Endothelial cell of umbilical vein (primary cell): ENCODE results near the gene WDR27. TPM values are rescaled to one million over a fixed set of nuclear protein-coding genes. Genes with fewer than 3 reads are reported as not detected.
A peak's percentile ranks its signal among the peaks of the same experiment; 100 is the strongest.

Experiments used
- BruUV-seq: library from RNA; stranded (reverse); fragments of 400-500 nt; replicated peaks from 2 replicates; lab custom pipeline; 2021; lab: Mats Ljungman, UMichigan
- CTCF ChIA-PET: fragments of 300-600, 350-600 bp; sonication (Branson Sonifier 250); formaldehyde crosslinking; loops from one replicate; lab custom pipeline; 2021; ENCODE audit warnings: antibody characterized with exemption, inconsistent platforms; lab: Charles Lee
- POLR2A ChIA-PET: fragments of 300-600, 350-600 bp; sonication (Branson Sonifier 250); formaldehyde crosslinking; loops from one replicate; lab custom pipeline; 2021; ENCODE audit warnings: antibody characterized with exemption, inconsistent platforms; lab: Charles Lee
- DNase-seq: peaks from one replicate; pipeline ENCODE4 v3.0.0-alpha.2; 2011; ENCODE audit warnings: low read depth, low spot score
- FAIRE-seq: peaks from 2 replicates; lab custom pipeline; 2011; peaks lifted over from hg19 to GRCh38; lab: Jason Lieb, UNC
- H2AFZ ChIP-seq: 2 replicates; pipeline ENCODE4 v1.6.0; 2012; ENCODE audit warnings: low read depth, low read length, control low read depth, inconsistent platforms
- H3K27ac ChIP-seq: 2 replicates; pipeline ENCODE4 v1.5.1; 2011; ENCODE audit warnings: low read depth, mild to moderate bottlenecking, control low read depth, low read length, moderate library complexity; ENCODE audit not compliant: insufficient read depth
- H3K27me3 ChIP-seq, 2 experiments: 2 replicates each; pipeline versions ENCODE4 v1.6.0 to v1.6.1; 2011; ENCODE audit warnings: low read length in 2 of 2, mixed read lengths in 1 of 2; ENCODE audit not compliant: control insufficient read depth in 2 of 2, insufficient read depth in 2 of 2
- H3K36me3 ChIP-seq, 2 experiments: 2 replicates in 1 of 2; 3 replicates in 1 of 2; pipeline ENCODE4 v1.5.1; 2011; ENCODE audit warnings: low read length in 2 of 2, mild to moderate bottlenecking in 1 of 2, moderate library complexity in 1 of 2; ENCODE audit not compliant: control insufficient read depth in 2 of 2, insufficient read depth in 2 of 2; ENCODE audit errors: extremely low read depth in 1 of 2
- H3K4me1 ChIP-seq: 3 replicates; pipeline ENCODE4 v1.5.1; 2011; ENCODE audit warnings: mild to moderate bottlenecking, low read length; ENCODE audit not compliant: control insufficient read depth, insufficient read depth; ENCODE audit errors: extremely low read depth
- H3K4me2 ChIP-seq: 2 replicates; pipeline ENCODE4 v1.6.1; 2011; ENCODE audit warnings: low read length, control low read depth, mixed read lengths; ENCODE audit not compliant: insufficient read depth
- H3K4me3 ChIP-seq, 3 experiments: fragments of 200-600 bp in 1 of 3; sonication (generic), shearing (Covaris generic) in 1 of 3; replicated peaks in 1 of 3; 2 replicates each; pipeline ENCODE4 v1.5.1; 2011 to 2016; ENCODE audit warnings: control low read depth in 3 of 3, low read length in 3 of 3, mild to moderate bottlenecking in 2 of 3, inconsistent platforms in 1 of 3, low read depth in 1 of 3, moderate library complexity in 1 of 3; ENCODE audit not compliant: insufficient read depth in 1 of 3
- H3K79me2 ChIP-seq: 2 replicates; pipeline ENCODE4 v1.6.0; 2012; ENCODE audit warnings: low read length, inconsistent platforms; ENCODE audit not compliant: control insufficient read depth, insufficient read depth
- H3K9ac ChIP-seq: replicated peaks from 2 replicates; pipeline ENCODE3; 2011; ENCODE audit warnings: low read length, control low read depth; ENCODE audit not compliant: insufficient read depth; ENCODE audit errors: extremely low read depth
- H3K9me1 ChIP-seq: replicated peaks from 3 replicates; pipeline ENCODE4 v1.6.0; 2011; ENCODE audit warnings: mild to moderate bottlenecking, low read length; ENCODE audit not compliant: control insufficient read depth, insufficient read depth; ENCODE audit errors: extremely low read depth
- H3K9me3 ChIP-seq: replicated peaks from 2 replicates; pipeline ENCODE4 v1.5.1; 2012; ENCODE audit warnings: low read length, inconsistent platforms; ENCODE audit not compliant: control insufficient read depth, insufficient read depth
- H4K20me1 ChIP-seq: replicated peaks from 2 replicates; pipeline ENCODE3; 2011; ENCODE audit warnings: mild to moderate bottlenecking, low read length; ENCODE audit not compliant: control insufficient read depth, insufficient read depth; ENCODE audit errors: extremely low read depth
- EZH2 ChIP-seq: IDR thresholded peaks from 2 replicates; pipeline ENCODE4 v1.6.1; 2012; ENCODE audit warnings: borderline replicate concordance, low read depth, mild to moderate bottlenecking, moderate library complexity, low read length, inconsistent platforms; ENCODE audit not compliant: severe bottlenecking
- FOS ChIP-seq: IDR thresholded peaks from 2 replicates; pipeline ENCODE4 v1.6.1; 2011; ENCODE audit warnings: mild to moderate bottlenecking, low read length, moderate library complexity, borderline replicate concordance; ENCODE audit not compliant: insufficient read depth
- GATA2 ChIP-seq: IDR thresholded peaks from 2 replicates; pipeline ENCODE4 v1.7.0; 2011; ENCODE audit warnings: low read depth, mild to moderate bottlenecking, moderate library complexity, mixed read lengths, low read length; ENCODE audit not compliant: insufficient read length, insufficient read depth
- JUN ChIP-seq: IDR thresholded peaks from 2 replicates; pipeline ENCODE4 v1.6.1; 2011; ENCODE audit warnings: borderline replicate concordance, low read depth; ENCODE audit not compliant: insufficient read length, insufficient read depth
- MYC ChIP-seq: IDR thresholded peaks from one replicate; pipeline ENCODE4 v1.6.1; 2011; ENCODE audit warnings: mild to moderate bottlenecking, low read depth, low read length
- POLR2A ChIP-seq: IDR thresholded peaks from 2 replicates; pipeline ENCODE4 v1.6.1; 2012; ENCODE audit warnings: low read depth, mild to moderate bottlenecking, control low read depth, low read length
- POLR2AphosphoS5 ChIP-seq: IDR thresholded peaks from 2 replicates; pipeline ENCODE4 v1.6.1; 2012; ENCODE audit warnings: low read depth, mild to moderate bottlenecking, control low read depth, low read length, moderate library complexity; ENCODE audit not compliant: insufficient read depth
- dilution Hi-C: fragments of 300-500 bp; cut with MboI; formaldehyde crosslinking; loops from one replicate; pipeline ENCODE4 v1.15.0; 2019; ENCODE audit warnings: low sequenced_read_pairs; ENCODE audit not compliant: extremely low pct_ligation_motif_present
- intact Hi-C: fragments of 100-400 bp; cut with micrococcal nuclease; formaldehyde crosslinking; loops from one replicate; pipeline ENCODE4 v1.10.0; 2022
- polyA plus RNA-seq, 4 experiments: library from polyadenylated mRNA; depleted of rRNA in 3 of 4; stranded (reverse) in 3 of 4; unstranded in 1 of 4; fragments of >200 nt; gene quantifications; 2 replicates each; pipeline versions ENCODE4 v1.2.1 to v1.2.3, GENCODE V29; 2011 to 2012; ENCODE audit warnings: missing spikeins in 1 of 4
- total RNA-seq: library from RNA; stranded (reverse); gene quantifications from 2 replicates; pipeline ENCODE4 v1.2.3, GENCODE V29; 2021
- TF ChIP-seq, protein P1 (sequence below), 2 donors: IDR thresholded peaks; 1 replicate in 1 of 2; 2 replicates in 1 of 2; pipeline ENCODE4 v1.5.1; 2011; ENCODE audit warnings: low read length in 2 of 2, mild to moderate bottlenecking in 2 of 2, moderate library complexity in 2 of 2, control low read depth in 1 of 2, inconsistent platforms in 1 of 2, low read depth in 1 of 2; ENCODE audit not compliant: insufficient read depth in 1 of 2; ENCODE audit errors: extremely low read depth in 1 of 2
- TF ChIP-seq, protein P2 (sequence below): IDR thresholded peaks from 2 replicates; pipeline ENCODE4 v1.6.1; 2011; ENCODE audit not compliant: insufficient read depth, insufficient read length

Gene WDR27
- total and polyA plus RNA-seq, 2 donors (not counting 3 experiments of a cell fraction or from before 2014, with no cell fraction given): 60.1 to 69.7 TPM

DNA sequence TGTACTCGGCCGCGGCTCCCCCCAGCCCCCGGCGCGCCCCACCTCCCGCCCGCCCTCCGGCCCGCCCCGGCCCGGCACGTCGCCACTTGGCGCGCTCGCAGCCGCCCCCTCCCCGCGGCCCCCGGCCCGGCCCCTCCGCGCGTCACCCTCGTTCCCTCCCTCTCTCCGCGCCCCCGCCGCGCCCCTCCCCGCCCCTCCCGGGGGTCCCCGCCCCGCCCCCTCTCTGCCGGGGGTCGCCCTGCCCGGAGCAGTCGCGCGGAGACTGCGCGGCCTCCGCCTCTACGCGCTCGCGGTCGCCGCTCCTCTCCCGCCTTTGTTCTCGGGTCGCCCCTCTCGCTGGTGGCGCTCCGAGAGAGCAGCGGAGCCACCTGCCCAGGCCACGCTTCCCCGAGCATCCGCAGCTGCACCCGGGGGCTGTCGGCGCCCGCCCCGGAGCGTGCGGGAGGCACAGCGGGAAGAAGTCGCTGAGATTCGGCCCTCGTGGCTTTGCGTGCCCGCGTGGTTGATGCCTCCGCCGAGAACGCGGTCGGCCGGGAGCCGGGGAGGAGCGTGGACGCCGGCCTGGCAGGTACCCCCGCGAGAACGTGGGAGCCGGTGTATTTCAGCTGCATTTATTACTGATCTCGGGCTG, 22.8 kb upstream of the WDR27 start, which contains the start of gene PHF10:
Gene PHF10 (minus strand): TSS at position 7 of the 631 bp plus-strand sequence. CDS start 569 bp downstream, outside the sequence.
- peaks cover 28% of the 10 kb centered on the region for H3K4me1 ChIP-seq
- FAIRE-seq (no peak), DNase-seq (no peak)
- H3K27ac ChIP-seq: peak within 1 kb of the TSS; percentile 95
- no peaks in the 10 kb centered on the region for H3K27me3 ChIP-seq
- peak within 1 kb of the TSS; percentile 80 for H2AFZ ChIP-seq
- peak within 1 kb of the TSS; percentile 25 to 95 (median 71) for H3K4me3 ChIP-seq
- ChIA-PET POLR2A (no interaction called here), CTCF (interaction anchor here (1.1 to 1.8 kb wide), 5 partner anchors 14 to 65 kb away, joined by 3 to 9 read pairs (median 3); partner anchors contain the start of genes C6orf120, DYNLT2, ERMARD and WDR27)
- intact Hi-C loops: loop anchor here (1.0 to 10.0 kb wide), 4 partner anchors 27 to 829 kb away; partner anchors contain the start of genes DYNLT2, ERMARD and PSMB1
- peaks cover 29% of the 10 kb centered on the region for H3K79me2 ChIP-seq
- no peaks in the 10 kb centered on the region for H3K9me3 ChIP-seq
- peak within 1 kb of the TSS; percentile 96 for H3K9ac ChIP-seq
- no peaks in the 10 kb centered on the region for H4K20me1 ChIP-seq
- TF ChIP-seq EZH2 (no peak), JUN (no peak), MYC (no peak)
- no TSS peak for BruUV-seq
- H3K36me3 ChIP-seq: no peaks in the 10 kb centered on the region
- dilution Hi-C loops: no loop called here
- H3K4me2 ChIP-seq: peak within 1 kb of the TSS; percentile 58
- H3K9me1 ChIP-seq: no peaks in the 10 kb centered on the region

DNA sequence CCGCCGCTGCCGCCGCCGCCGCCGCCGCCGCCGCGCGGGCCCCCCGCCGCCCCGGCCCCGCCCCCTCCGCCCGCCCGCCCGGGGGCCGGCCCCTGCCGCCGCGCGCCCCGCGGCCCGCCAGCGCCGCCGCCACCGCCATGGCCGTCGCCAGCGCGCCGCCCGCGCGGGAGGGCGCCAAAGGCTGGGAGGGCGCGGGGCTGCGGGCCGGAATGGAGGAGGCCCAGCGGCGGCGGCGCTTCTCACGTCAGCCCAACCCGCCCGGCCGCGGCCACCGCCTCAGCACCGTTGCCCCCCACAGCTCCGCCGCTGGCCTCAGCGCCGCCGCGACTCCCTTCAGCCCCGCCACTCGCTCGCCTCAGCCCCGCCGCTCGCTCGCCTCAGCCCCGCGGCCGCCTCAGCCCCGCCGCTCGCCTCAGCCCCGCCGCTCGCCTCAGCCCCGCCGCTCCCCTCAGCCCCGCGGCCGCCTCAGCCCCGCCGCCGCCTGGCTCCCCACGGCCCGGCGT, 22.2 kb upstream of the WDR27 start:
- CTCF ChIA-PET: interaction anchor here (0.6 to 3.3 kb wide), 3 partner anchors 15 to 511 kb away, joined by 3 to 18 read pairs (median 9); no protein-coding TSS in a partner anchor
- dilution Hi-C loops: no loop called here

More for the DNA sequence above, 22.2 kb upstream of the WDR27 start:
- POLR2A ChIA-PET: no interaction called here
- no peak overlapping the region for H2AFZ ChIP-seq
- H3K27me3 ChIP-seq: no peaks in the 10 kb centered on the region
- TF ChIP-seq POLR2A (no peak), GATA2 (no peak), FOS (no peak), JUN (no peak), EZH2 (no peak), MYC (no peak), POLR2AphosphoS5 (no peak)
- TF ChIP-seq, protein P1, sequence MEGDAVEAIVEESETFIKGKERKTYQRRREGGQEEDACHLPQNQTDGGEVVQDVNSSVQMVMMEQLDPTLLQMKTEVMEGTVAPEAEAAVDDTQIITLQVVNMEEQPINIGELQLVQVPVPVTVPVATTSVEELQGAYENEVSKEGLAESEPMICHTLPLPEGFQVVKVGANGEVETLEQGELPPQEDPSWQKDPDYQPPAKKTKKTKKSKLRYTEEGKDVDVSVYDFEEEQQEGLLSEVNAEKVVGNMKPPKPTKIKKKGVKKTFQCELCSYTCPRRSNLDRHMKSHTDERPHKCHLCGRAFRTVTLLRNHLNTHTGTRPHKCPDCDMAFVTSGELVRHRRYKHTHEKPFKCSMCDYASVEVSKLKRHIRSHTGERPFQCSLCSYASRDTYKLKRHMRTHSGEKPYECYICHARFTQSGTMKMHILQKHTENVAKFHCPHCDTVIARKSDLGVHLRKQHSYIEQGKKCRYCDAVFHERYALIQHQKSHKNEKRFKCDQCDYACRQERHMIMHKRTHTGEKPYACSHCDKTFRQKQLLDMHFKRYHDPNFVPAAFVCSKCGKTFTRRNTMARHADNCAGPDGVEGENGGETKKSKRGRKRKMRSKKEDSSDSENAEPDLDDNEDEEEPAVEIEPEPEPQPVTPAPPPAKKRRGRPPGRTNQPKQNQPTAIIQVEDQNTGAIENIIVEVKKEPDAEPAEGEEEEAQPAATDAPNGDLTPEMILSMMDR (IDR thresholded peaks at IDR 0.05; ENCODE audit: extremely low read depth in 1 of 2, insufficient read depth in 1 of 2, low read depth in 1 of 2, low read length in 2 of 2): no peak
- TF ChIP-seq, protein P2, sequence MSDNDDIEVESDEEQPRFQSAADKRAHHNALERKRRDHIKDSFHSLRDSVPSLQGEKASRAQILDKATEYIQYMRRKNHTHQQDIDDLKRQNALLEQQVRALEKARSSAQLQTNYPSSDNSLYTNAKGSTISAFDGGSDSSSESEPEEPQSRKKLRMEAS: no peak
- peak overlapping the region; percentile 85 for H3K9ac ChIP-seq
- H3K9me3 ChIP-seq: no peaks in the 10 kb centered on the region
- H3K4me1 ChIP-seq: peaks cover 32% of the 10 kb centered on the region
- BruUV-seq: no TSS peak
- H3K36me3 ChIP-seq: no peaks in the 10 kb centered on the region
- DNase-seq (no peak), FAIRE-seq (no peak)
- no peaks in the 10 kb centered on the region for H4K20me1 ChIP-seq
- H3K27ac ChIP-seq: peak overlapping the region; percentile 59
- peaks cover 34% of the 10 kb centered on the region for H3K79me2 ChIP-seq
- intact Hi-C loops: loop anchor here (1.0 to 10.0 kb wide), 3 partner anchors 22 to 769 kb away; partner anchors contain the start of genes C6orf120 and WDR27
- peak overlapping the region in 1 of 3 experiments; percentile 95 for H3K4me3 ChIP-seq
- no peak overlapping the region for H3K4me2 ChIP-seq
- no peaks in the 10 kb centered on the region for H3K9me1 ChIP-seq
